Mucosa of gallbladder (tissue), 1 donor: ENCODE results near the gene SCGB1A1. TPM values are rescaled to one million over a fixed set of nuclear protein-coding genes. Genes with fewer than 3 reads are reported as not detected.
A peak's percentile ranks its signal among the peaks of the same experiment; 100 is the strongest.
"Not testable (repeated sequence)": the region's sequence is repeated elsewhere in the genome, so short reads cannot be mapped to it uniquely, and the experiment has no call there.

Source experiments
- DNase-seq: peaks from one replicate; pipeline ENCODE4 v3.0.0-alpha.2; 2020; ENCODE audit warnings: low spot score
- total RNA-seq: library from RNA; stranded (reverse); gene quantifications from one replicate; pipeline ENCODE4 v1.2.1, GENCODE V29; 2021
- donor health status: DM: no; HTN: no; CAD: no.

The SCGB1A1 gene
- total RNA-seq, 1 donor from 2014 or later, result 2.7 TPM

- DNase-seq, result no peak
Measured at GRCh38 chr11:62449451-62449851, 30.6 kb downstream of the SCGB1A1 start.

GRCh38 chr11:62449912-62450311 lies 31.1 kb downstream of the SCGB1A1 start:
- DNase-seq, result not testable (repeated sequence)

- DNase-seq, result no peak
Measured at GRCh38 chr11:62450543-62451240, 31.9 kb downstream of the SCGB1A1 start.

- no peak for DNase-seq
Measured at GRCh38 chr11:62451241-62451621, 32.4 kb downstream of the SCGB1A1 start.

DNA sequence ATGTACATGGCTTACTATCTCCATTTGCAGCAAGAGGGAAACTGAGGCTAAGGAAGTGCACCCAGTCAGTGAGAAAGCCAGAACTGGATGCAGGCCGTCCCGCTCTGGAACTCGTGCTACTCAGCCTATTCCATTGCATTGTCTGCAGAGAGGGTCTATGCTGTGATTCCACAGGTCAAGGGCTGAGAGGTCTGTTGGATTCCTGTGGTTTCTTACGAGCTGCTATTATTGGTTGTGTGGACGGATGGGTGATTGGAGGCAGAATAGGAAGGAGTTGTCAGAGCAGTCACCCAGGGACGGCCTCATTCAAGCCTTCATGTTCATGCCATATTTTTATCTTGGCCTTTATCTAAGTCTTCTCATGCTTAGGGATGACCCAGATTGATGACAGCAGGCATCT lies 33.4 kb downstream of the SCGB1A1 start:
- no peak for DNase-seq

GRCh38 chr11:62452839-62453468 lies 34.1 kb downstream of the SCGB1A1 start:
- DNase-seq, result no peak

GRCh38 chr11:62456630-62457029 lies 37.8 kb downstream of the SCGB1A1 start:
- DNase-seq, result no peak

DNA sequence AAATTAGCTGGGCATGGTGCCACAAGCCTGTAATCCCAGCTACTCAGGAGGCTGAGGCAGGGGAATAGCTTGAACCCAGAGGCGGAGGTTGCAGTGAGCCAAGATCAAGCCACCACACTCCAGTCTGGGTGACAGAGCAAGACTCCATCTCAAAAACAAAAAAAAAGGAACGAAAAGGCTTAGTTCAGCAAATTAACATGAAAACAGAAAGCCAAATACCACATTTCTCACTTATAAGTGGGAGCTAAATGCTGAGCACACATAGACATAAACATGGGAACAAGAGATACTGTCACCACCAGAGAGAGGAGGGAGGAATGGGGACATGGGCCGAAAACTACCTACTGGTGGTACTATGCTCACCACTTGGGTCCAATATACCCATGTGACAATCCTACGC lies 38.6 kb downstream of the SCGB1A1 start:
- no peak for DNase-seq

GRCh38 chr11:62458212-62459002 lies 39.6 kb downstream of the SCGB1A1 start:
- DNase-seq, result no peak

DNA sequence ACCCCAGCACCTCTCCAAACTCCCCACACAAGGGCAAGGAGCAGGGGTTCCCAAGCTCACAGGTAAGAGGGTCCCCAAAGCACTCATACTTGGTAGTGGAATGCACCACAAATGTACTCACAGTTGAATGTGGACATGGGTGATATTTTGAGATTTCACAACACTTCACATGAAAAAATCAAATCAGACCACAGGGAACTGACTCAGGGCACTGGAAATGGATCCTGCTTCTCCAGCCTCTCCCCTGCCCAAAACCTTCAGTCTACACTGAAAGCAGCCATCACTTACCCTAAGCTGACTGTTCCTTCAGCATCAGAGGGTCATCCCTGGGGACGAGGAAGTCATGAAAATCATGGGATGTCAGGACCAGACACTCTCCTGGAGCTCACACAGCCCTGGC lies 40.2 kb downstream of the SCGB1A1 start:
- DNase-seq, result no peak

GRCh38 chr11:62461740-62462507 lies 43.1 kb downstream of the SCGB1A1 start:
- DNase-seq, result no peak

DNA sequence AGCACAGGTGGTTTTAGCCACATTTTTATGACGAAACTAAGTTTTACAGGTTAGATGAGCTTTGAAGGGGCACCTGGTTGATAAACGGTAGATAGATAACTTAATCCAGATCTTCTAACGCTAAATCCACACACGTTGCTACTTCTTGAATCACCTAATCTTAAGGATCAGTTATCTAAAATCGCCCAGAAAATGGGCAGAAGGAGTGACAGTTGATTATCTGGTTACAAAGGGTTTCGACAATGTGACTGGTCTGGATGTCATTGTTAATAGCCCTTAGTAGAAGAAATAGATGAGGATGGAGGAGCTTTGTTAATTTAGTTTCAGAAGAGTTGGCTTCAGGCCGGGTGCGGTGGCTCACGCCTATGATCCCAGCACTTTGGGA lies 43.7 kb downstream of the SCGB1A1 start:
- no peak for DNase-seq

DNA sequence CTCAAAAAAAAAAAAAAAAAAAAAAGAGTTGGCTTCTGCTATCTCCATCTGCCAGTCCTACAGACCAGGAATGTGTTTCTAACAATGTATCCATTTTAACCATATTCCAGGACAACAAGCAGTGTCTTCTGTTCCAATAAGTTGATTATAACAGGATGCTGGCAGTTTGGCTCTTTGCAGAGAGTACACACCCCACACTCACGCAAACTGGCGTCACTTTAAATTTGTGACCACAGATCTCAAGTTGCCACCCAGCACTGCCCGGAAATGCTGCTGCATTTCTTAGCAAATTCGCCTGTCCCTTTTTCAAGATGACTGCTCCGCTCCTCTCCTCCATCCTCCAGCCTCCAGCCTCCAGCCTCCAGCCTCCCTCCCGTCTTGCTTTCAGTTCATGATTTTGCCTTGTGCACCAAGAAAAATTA lies 44.3 kb downstream of the SCGB1A1 start:
- no peak for DNase-seq

DNA sequence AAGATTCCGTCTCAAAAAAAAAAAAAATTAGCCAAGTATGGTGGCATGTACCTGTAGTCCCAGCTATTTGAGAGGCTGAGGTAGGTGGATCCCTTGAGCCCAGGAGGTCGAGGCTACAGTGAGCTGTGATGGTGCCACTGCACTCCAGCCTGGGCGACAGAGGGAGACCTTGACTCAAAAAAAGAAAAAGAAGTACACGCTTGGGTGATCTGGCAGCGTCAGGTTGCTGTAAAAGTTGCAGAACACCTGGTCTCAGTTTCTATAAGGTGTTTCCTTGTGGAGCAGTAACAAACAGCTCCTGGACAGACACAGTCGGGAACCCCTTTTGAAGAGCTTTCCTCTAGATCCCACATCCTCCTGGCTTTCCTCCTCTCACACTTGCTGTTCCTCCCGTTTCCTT lies 45.8 kb downstream of the SCGB1A1 start:
- DNase-seq, result no peak

GRCh38 chr11:62466444-62466843 lies 47.6 kb downstream of the SCGB1A1 start:
- no peak for DNase-seq

DNA sequence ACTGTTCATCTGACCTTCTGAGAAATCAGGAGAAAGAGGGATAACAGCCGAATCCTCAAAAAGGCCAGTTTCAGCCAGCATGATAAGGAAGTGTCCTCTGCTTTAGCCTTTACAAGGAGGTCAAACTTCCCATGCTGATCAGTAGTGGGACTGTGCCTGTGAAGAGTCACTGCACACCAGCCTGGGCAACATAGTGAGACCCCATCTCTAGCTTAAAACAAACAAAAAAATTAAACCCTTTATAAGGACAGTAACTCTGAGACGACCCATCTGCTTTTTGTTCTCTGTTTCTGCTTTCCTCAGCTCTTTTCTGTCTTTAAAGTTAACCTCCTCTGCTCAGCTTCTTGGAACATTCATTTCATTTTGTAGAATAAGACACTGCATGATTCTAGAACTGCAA lies 49.7 kb downstream of the SCGB1A1 start:
- no peak for DNase-seq

GRCh38 chr11:62471603-62472002 lies 52.8 kb downstream of the SCGB1A1 start:
- DNase-seq, result no peak

- DNase-seq, result peak; percentile 52
Measured at GRCh38 chr11:62472063-62472884, 53.4 kb downstream of the SCGB1A1 start.
